ENCODE measurements around the gene EVX2. TPM values are rescaled to one million over a fixed set of nuclear protein-coding genes. Genes with fewer than 3 reads are reported as not detected.
A peak's percentile ranks its signal among the peaks of the same experiment; 100 is the strongest.

EVX2 gene
- total RNA-seq, 3 donors from 2014 or later (not counting 1 experiment from before 2014, with no cell fraction given): not detected

GRCh38 chr2:176088048-176088936 is 4.5 kb upstream of the EVX2 start:
- Mint-ChIP-seq H3K27me3 (ENCODE audit: low read depth in 2 of 2) (peaks cover 73 to 87% of the 10 kb centered on the region in 2 donors), H3K4me1 (peaks cover 15 to 24% of the 10 kb centered on the region in 2 donors), H3K27ac (no peak overlapping the region), H3K36me3 (peaks cover 17% of the 10 kb centered on the region), H3K4me3 (peak overlapping the region; percentile 65), H3K9me3 (peaks cover 3 to 5% of the 10 kb centered on the region in 2 donors)
- H3K36me3 ChIP-seq (ENCODE audit: control insufficient read depth, insufficient read depth, low read length): no peaks in the 10 kb centered on the region
- intact Hi-C loops (cut with micrococcal nuclease): loop anchor here (5.0 kb wide), 1 partner anchor 34 kb away; the partner anchor contains the start of gene HOXD9
- no peak for TF ChIP-seq CTCF (IDR thresholded peaks at IDR 0.05)
- no peak overlapping the region for H3K4me3 ChIP-seq (ENCODE audit: low read length)
- H3K27ac ChIP-seq (ENCODE audit: low read length): no peak overlapping the region
- peaks cover 88% of the 10 kb centered on the region for H3K27me3 ChIP-seq (ENCODE audit: control insufficient read depth, insufficient read depth, low read length)
- ATAC-seq (peak in 2 of 3 donors; percentile 48 to 50), DNase-seq (peak in 1 of 2 donors; percentile 48)
- H3K4me1 ChIP-seq (ENCODE audit: control insufficient read depth, insufficient read depth, low read length): peaks cover 12% of the 10 kb centered on the region
- WGBS (ENCODE audit: insufficient coverage): 5% methylated on average over 47 of the region's 49 CpGs
- peaks cover 30% of the 10 kb centered on the region for H3K9me3 ChIP-seq (ENCODE audit: control insufficient read depth, insufficient read depth, low read length)

DNA sequence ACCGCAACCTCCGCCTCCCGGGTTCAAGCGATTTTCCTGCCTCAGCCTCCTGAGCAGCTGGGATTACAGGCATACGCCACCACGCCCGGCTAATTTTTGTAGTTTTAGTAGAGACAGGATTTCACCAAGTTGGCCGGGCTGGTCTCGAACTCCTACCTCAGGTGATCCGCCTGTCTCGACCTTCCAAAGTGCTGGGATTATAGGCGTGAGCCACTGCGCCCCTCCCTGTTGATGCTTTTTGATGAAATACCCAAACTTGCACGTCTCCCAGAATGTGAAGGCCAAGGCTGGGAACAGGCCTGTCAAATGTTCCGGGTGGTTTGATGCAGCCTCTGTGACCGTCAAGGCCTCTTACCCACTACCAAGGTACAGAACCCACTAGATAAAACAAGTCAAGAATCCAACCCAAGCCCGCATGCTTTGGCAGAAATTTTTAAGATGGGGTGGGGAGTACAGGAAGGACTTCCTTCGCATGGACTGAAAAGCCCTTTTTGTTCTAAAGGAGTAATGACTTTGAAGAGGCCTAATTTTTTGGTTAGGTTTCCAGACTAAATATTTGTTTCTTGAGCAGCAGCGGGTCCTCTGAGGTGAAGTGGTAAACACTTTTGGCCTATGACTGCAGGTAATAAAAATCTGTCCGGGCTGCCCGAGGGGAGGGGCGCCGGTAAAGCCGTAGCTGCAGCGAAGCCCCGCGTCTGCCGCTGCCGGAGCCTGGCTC is 3.7 kb upstream of the EVX2 start:
- Mint-ChIP-seq H3K4me1 (peaks cover 15 to 19% of the 10 kb centered on the region in 2 donors), H3K27ac (no peak overlapping the region), H3K27me3 (ENCODE audit: low read depth in 2 of 2) (peaks cover 77 to 93% of the 10 kb centered on the region in 2 donors), H3K36me3 (peaks cover 17% of the 10 kb centered on the region), H3K9me3 (peaks cover 3 to 5% of the 10 kb centered on the region in 2 donors), H3K4me3 (peak overlapping the region; percentile 65)
- Histone ChIP-seq H3K4me3 (ENCODE audit: low read length) (no peak overlapping the region), H3K27ac (ENCODE audit: low read length) (no peak overlapping the region), H3K4me1 (ENCODE audit: control insufficient read depth, insufficient read depth, low read length) (peaks cover 8% of the 10 kb centered on the region), H3K9me3 (ENCODE audit: control insufficient read depth, insufficient read depth, low read length) (peaks cover 38% of the 10 kb centered on the region), H3K36me3 (ENCODE audit: control insufficient read depth, insufficient read depth, low read length) (no peaks in the 10 kb centered on the region), H3K27me3 (ENCODE audit: control insufficient read depth, insufficient read depth, low read length) (peaks cover 93% of the 10 kb centered on the region)
- no peak for DNase-seq
- 22% methylated on average over 28 of the region's 29 CpGs for WGBS (ENCODE audit: insufficient coverage)
- intact Hi-C loops (cut with micrococcal nuclease): loop anchor here (5.0 kb wide), 1 partner anchor 35 kb away; the partner anchor contains the start of gene HOXD9
- ATAC-seq: no peak
- no peak for TF ChIP-seq CTCF (IDR thresholded peaks at IDR 0.05)

- no peak for DNase-seq
- WGBS (ENCODE audit: insufficient coverage): 6% methylated on average over 46 of the region's 46 CpGs
- peaks cover 17% of the 10 kb centered on the region for H3K36me3 Mint-ChIP-seq
- H3K9me3 Mint-ChIP-seq: peaks cover 3 to 5% of the 10 kb centered on the region in 2 donors
- no peak overlapping the region for H3K4me3 Mint-ChIP-seq
- Histone ChIP-seq H3K9me3 (ENCODE audit: control insufficient read depth, insufficient read depth, low read length) (peaks cover 50% of the 10 kb centered on the region), H3K4me1 (ENCODE audit: control insufficient read depth, insufficient read depth, low read length) (peaks cover 8% of the 10 kb centered on the region), H3K4me3 (ENCODE audit: low read length) (no peak overlapping the region), H3K27me3 (ENCODE audit: control insufficient read depth, insufficient read depth, low read length) (peaks cover 97% of the 10 kb centered on the region), H3K27ac (ENCODE audit: low read length) (no peak overlapping the region), H3K36me3 (ENCODE audit: control insufficient read depth, insufficient read depth, low read length) (no peaks in the 10 kb centered on the region)
- TF ChIP-seq CTCF (IDR thresholded peaks at IDR 0.05): no peak
- H3K27me3 Mint-ChIP-seq (ENCODE audit: low read depth in 2 of 2): peaks cover 75 to 86% of the 10 kb centered on the region in 2 donors
- peak overlapping the region in 1 of 2 donors; percentile 78 for H3K27ac Mint-ChIP-seq
- ATAC-seq: no peak
- intact Hi-C loops (cut with micrococcal nuclease): loop anchor here (5.0 kb wide), 1 partner anchor 36 kb away; the partner anchor contains the start of gene HOXD9
- peaks cover 9 to 15% of the 10 kb centered on the region in 2 donors for H3K4me1 Mint-ChIP-seq
Measured at GRCh38 chr2:176085861-176086771, 2.4 kb upstream of the EVX2 start.
